Measurements from ENCODE around the gene SLC5A1.
"Not testable (repeated sequence)": the region's sequence is repeated elsewhere in the genome, so short reads cannot be mapped to it uniquely, and the experiment has no call there.

SLC5A1 gene

DNA sequence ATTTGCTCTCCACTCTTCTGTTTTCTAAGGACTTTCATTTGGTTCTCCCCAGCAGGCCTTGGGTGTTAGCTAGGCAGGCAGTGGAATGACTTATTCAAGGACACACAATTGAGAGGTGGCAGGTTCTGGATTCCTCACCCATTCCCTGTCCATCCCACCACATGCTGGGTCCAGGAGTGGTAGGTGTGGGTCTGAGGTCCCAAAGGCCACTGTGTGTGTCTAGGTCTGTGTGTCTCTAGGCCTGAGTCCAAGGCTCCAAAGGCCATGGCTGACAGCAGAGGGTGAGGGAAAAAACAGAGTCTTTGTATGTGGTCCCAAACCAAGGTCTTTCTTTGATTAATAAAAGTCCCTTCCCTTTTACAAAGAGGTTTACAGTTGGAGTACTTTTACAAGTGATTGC, 40.8 kb downstream of the SLC5A1 start:
- no peak for DNase-seq (ENCODE audit: low read depth in 2 of 2)

DNA sequence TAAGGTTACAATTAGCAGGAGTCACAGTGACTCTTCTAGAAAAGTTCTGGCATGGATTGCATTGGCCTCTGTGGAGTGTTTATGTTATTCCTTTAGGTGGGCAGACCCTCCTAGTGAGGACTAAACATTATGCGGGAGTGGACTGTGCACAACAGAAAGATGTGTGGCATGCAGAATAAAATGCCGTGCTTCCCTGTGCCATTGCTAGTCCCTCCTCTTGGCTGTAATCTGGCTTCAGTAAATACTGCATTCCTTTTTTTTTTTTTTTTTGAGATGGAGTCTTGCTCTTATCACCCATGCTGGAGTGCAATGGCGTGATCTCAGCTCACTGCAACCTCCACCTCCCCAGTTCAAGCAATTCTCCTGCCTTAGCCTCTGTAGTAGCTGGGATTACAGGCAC, 45.0 kb downstream of the SLC5A1 start:
- no peak for DNase-seq (ENCODE audit: low read depth in 2 of 2)

DNA sequence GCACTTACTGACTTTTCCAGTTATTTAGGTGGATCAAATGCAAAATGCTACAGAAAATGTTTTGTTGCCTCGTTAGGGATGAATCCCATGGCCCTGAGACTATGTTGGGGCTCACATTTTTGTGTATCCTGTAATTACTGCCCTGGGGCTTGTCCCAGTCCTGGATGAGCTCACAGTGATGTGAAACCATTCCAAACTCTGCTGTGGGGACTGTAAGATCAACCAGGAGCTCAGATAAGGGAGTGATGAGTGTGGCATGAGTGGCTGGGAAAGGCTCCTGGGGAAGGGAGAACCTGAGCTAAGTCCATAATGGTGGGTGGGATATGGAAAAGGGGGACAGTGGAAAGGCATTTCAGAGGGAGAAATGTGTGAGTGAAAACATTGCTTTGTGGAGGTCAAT, 54.0 kb downstream of the SLC5A1 start:
- no peak for DNase-seq (ENCODE audit: low read depth in 2 of 2)

DNA sequence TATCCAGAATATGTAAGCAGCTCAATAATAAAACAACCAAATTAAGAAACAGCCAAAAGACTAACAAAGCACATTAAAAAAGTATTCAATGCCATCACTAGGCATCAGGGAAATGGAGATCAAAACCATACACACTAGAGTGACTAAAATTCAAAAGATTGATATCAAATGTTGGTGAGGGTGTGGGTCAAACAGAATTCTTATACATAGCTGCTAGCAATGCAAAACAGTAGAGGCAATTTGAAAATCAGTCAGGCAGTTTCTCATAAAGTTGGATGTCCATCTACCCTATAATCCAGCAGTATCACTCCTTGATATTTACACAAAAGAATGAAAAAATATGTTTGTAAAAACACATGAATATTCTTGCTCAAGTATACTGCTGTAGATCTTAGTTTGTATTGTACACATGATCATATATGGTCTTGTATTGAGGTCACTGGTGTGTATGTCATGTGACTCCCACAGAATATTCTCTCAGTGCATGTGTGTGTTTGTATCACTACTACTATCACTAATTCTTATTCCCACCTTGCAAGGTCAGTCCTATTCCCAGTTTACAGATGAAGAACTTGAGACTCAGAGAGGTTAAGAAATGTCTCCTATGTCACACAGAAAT, 54.9 kb downstream of the SLC5A1 start:
- no peak for DNase-seq (ENCODE audit: low read depth in 2 of 2)

DNA sequence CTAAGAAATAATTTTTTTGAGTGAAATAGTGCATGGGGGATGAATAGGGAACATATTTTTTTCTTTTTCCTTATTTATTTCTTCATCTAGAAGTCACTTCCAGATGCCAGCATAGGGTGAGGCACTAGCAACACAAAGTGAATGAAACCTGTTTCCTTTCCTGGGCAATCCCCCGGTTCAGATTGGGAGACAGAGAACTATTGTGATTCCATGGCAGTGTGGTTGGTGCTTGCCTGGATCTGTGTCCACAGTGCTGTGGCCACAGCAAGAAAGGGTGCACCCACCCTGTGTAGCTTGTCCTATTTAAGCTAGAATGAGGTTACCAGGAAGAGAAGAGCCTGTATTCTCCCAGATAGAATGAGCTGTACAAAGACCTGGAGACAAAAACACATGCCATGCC, 57.6 kb downstream of the SLC5A1 start:
- no peak for DNase-seq (ENCODE audit: low read depth in 2 of 2)

DNA sequence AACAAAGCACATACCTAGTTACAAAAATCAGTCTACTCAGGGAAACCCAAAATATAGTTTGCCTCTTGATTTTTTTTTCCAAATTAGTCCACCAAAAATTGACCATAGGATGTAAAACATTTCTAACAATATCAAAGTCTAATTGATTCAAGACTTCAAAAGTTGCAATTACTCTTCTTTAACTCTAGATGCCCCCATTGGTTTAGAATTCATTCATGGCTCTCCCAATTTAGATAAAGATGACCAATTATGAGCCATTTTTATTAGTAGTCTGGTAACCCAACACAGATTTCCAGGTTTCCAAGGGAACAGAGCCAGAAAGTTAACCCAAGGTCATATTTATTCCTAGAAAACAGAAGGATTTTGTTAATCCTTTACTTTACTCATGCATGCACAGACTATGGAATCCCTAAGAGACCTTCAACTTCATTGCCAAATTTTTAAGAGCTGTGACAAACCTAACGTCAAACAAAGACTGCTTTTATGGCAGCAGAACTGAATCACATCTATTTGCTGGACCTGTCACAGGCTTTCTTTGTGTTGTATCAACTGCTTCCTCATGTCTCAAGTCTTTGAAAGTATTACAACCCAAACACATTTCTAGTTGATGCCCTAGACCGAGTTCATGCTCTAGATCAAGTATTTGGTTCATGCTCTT, 60.7 kb downstream of the SLC5A1 start:
- DNase-seq (ENCODE audit: low read depth in 2 of 2) = no peak

DNA sequence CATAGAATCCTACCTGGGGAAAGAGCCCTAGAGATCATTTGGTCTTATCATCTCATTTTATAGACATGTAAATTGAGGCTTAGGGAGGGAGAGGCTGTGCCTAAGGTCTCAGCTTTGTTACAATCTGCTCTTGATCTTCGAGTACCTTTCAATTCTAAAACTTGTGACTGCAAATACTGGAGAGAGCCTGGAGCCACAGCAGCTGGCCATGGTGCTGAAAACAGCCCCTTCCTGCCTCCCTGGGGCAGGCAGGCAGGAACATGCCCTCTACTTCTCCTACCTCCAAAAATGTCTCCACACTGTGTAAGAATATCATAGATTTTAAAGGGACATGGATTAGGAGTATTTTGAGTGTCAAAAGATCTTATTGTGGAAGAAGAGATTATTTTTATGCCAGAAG, 63.9 kb downstream of the SLC5A1 start:
- DNase-seq (ENCODE audit: low read depth in 2 of 2) = no peak

DNA sequence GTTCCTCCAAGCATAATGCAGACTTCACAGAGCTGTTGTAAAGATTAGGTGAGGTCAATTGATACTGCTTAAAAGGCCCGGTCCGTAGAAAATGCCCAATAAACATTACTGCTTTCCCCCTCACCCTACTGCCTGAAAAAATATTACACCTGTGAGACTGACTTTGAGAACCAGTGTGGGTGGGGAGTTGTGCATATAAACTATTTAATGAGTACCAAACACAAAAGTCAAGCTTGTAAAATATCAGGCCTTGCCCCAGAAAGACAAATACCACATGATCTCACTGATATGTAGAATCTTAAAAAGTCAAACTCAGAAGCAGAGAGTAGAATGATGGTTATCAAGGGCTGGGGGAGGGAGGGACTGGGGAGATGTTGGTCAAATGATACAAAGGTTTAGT, 69.3 kb downstream of the SLC5A1 start:
- DNase-seq (ENCODE audit: low read depth in 2 of 2) = no peak

DNA sequence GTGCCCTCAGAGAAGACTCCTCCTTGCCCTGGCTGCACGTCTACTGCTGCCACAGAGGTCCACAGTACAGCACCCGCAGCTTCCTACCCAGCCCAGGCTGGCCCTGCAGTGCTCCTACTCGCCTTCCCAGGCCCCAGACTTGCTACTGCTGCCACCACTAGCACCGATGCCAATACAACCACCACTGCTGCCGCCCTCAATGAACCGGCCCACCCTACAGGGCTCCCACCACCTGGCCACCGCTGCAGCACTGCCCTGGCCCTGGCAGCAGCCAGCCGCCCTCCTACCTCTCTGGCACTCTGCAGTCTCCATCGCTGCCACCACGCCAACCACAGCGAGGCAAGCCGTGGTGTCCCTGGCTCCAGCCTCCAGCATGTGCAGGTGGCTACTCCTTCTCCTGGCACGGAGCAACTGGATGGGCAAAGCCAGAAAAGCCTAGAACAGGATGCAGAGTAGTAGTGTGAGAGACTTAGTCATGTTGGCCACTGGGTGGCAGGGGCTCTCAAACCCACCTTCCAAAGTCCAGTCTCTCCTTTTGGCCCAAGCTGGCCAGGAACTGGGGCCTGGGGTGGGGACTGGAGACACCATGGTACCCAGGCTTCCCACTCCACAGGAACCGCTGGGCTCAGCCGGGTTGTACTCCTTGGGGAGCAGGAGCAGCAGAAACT, 76.6 kb downstream of the SLC5A1 start:
- no peak for DNase-seq (ENCODE audit: low read depth in 2 of 2)

DNA sequence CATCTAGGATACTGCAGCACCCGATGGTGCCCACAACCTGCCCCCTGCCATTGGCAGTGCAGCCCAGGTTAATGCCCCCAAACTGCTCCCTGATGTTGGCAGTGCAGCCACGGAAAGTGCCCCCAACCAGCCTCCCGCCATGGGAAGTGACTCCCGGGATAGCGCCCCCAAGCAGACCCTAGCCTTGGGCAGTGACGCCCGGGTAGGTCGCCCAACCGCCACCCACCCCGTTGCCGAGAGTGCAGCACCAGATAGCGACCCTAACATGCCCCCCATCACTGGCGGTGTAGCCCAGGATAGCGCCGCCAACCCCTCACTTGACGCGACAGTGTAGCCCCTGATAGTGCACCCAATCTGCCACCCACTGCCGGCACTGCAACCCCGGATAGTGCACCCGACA, 77.5 kb downstream of the SLC5A1 start:
- no peak for DNase-seq (ENCODE audit: low read depth in 2 of 2)

DNA sequence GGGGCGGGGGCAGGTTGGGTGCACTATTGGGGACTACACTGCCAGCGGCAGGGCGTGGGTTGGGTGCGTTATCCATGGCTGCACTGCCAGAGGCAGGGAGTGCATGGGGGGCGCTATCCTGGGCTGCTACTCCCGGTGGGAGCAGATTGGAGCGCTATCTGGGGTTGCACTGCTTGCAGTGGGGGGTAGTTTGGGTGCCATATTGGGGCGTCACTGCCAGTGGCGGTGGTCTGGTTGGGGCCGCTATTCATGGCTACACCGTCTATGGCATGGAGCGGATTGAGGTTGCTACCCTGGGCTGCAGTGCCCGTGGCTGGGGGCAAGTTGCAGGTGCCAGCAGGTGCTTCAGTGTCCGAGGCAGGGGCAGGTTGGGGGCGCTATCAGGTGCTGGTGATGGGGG, 79.8 kb downstream of the SLC5A1 start:
- DNase-seq (ENCODE audit: low read depth in 2 of 2) = no peak

DNA sequence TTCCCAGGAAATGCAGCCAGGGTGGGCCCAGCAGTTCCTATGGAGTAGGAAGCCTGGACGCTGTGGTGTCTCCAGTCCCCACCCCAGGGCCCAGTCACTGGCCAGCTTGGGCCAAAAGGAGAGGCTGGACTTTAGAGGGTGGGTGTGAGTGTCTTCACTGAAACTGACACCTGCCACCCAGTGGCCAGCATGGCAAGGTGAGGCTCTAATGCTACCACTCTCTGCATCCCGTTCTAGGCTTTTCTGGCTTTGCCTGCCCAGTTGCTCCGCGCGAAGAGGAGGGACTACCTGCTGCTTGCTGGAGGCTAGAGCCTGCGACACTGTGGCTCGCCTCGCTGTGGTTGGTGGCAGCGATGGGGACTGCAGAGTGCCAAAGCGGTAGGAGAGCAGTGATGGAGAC, 80.6 kb downstream of the SLC5A1 start:
- no peak for DNase-seq (ENCODE audit: low read depth in 2 of 2)

DNA sequence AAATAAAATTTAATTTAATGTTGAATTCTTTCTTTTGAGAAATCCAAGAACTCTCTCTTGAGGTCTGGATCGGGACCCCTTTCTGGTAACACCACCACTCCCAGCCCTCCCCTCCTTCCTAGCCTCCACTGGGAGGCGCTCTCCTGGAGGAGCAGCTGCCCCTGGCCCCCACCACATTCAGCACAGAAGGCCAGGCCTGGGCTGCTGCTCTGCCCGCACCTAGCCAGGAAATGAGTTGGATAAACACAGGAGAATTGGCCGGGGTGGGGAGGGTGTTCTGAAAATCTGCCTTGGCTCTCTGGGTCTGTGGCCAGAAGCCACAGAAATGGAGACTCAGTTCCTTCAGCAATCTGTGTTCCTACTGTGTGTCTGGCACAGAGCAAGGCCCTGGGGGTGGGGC, 84.8 kb downstream of the SLC5A1 start:
- DNase-seq (ENCODE audit: low read depth in 2 of 2) = no peak

DNA sequence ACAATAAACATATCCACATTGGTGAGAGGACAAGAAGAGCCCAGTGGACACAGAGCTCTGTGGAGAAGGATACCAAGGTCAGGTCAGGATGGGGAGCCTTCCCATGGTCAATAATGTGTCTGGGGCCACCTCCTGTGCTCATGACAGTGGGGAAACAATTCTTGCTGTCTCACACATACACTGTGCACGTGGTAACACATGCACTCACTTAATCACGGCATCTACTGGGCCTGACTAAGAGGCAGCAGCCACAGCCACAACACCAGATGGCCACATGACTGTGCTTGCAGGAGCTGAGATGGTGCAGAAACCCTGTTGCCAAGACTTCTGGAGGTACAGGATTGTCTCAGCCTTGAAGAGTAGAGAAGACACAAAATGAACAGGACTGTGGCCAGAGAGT, 87.4 kb downstream of the SLC5A1 start:
- no peak for DNase-seq (ENCODE audit: low read depth in 2 of 2)

DNA sequence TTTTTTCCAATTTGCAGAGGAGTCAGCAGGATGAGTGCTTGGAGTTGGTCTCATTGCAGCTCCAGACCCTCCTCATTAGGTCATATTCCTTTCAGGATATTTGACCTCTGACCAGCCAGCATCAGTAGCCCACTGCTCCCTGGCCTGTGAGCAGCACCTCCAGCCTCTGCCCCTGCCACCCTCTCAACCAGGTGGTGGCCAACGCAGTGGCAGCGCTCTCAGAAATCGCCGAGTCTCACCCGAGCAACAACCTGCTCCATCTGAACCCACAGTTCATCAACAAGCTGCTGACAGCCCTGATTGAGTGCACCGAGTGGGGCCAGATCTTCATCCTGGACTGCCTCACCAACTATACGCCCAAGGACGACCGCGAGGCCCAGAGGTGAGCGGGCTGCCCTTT, 89.1 kb downstream of the SLC5A1 start:
- DNase-seq (ENCODE audit: low read depth in 2 of 2) = no peak

DNA sequence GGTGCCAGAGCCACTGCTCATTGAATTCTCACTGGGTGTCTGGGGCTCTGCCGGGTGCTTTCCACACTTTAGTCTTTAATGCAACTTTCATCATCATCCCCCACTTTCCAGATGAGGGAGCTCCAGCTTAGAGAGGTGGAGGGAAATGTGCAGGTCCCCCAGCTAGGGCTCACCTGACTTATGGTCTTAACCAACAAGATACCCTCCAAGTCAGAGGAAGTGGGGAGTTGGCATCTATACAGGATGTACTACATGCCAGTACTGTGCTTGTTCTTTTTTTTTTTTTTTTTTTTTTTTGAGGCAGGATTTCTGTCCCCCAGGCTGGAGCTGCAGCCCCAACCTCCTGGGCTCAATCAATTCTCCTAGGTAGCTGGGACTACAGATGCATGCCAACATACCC, 89.7 kb downstream of the SLC5A1 start:
- no peak for DNase-seq (ENCODE audit: low read depth in 2 of 2)

DNA sequence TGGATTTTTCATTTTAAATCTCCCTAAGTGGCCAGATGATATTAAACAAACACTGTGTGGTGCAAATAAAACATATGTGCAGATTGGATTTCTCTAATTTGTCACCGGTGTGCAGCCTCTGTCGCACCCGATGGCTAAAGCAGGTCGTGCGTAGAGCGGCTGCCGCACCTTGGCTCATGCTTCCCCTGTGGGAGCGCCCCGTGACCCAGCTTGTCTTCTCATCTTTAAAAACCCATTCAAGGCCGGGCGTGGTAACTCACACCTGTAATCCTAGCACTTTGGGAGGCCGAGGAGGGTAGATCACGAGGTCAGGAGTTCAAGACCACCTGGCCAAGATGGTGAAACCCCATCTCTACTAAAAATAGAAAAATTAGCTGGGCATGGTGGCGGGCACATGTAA, 91.7 kb downstream of the SLC5A1 start:
- DNase-seq (ENCODE audit: low read depth in 2 of 2) = not testable (repeated sequence)

DNA sequence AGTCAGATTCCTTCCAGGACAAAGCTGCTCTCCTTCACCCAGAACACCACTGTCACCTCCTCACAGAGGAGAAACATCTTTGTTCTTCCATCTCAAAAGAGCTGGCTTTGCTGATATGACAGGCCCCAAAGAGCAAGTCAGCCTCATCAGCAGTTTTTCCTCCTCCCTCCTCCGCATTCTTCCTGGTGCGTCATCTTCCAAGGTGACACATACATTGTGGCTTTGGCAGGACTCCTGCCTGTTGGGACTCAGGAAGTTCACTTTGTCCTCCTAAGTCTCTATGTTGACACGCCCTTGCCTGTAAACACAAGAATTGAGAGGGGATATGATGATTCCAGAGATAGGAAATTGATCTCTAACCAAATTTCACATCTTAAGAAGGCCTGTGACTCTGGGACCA, 92.9 kb downstream of the SLC5A1 start:
- not testable (repeated sequence) for DNase-seq (ENCODE audit: low read depth in 2 of 2)

DNA sequence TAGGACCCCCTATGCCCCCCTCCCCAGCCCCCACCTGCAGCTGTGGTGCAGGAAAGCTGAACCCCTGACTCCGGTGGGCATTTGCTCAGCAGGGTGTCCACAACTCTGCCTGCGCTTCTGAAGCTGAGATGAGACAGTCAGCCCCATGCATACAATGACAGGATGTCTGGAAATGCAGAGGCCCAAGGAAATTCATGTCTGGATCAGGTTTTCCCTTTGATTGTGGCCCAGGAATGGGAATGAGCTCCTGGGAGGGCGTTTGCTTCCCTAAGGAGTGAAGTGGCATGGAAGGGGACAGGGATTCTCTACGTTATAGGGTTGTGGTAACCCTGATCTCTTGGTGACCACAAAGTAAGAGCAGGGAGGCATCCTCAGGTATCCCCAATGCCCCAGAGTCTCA, 93.8 kb downstream of the SLC5A1 start:
- DNase-seq (ENCODE audit: low read depth in 2 of 2) = not testable (repeated sequence)

DNA sequence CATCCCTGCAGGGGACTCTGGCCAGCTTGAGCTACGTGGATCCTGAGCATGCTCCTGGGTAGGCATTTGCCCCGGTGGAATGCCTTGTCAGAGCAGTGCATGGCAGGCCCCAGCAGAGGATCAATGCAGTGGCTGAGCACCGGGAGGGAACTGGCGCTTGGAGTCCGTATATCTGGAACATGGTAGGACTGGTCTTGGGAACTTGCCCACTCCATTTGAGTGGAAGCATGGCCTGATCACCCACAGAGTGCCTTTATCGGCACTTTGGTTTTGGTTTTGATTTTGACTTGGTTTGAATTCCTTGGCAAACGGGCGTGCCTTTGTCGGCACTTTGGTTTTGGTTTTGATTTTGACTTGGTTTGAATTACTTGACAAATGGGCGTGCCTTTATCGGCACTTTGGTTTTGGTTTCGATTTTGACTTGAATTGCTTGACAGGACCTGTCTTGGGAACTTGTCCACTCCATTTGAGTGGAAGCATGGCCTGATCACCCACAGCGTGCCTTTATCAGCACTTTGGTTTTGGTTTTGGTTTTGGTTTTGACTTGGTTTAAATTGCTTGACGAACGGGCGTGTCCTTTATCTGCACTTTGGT, 94.8 kb downstream of the SLC5A1 start:
- DNase-seq (ENCODE audit: low read depth in 2 of 2) = peak; percentile 21 to 63

DNA sequence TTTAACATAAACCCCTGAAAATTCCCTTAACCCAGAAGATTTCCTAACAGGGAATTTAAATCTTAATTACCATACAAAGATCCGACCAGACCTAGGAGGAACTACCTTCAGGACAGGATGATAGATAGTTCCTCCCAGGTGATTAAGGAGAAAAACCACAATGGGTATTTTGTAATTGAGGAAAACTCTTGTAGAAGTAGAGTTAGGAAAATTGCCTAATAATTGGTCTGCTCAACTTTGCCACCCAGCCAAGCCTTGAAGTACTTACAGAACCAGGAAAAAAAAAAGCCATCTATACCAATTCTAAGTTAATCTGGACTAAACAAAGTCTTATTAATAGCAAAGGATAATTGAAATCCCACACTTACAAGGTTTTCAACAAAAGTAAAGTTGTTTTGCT, 95.5 kb downstream of the SLC5A1 start:
- not testable (repeated sequence) for DNase-seq (ENCODE audit: low read depth in 2 of 2)

DNA sequence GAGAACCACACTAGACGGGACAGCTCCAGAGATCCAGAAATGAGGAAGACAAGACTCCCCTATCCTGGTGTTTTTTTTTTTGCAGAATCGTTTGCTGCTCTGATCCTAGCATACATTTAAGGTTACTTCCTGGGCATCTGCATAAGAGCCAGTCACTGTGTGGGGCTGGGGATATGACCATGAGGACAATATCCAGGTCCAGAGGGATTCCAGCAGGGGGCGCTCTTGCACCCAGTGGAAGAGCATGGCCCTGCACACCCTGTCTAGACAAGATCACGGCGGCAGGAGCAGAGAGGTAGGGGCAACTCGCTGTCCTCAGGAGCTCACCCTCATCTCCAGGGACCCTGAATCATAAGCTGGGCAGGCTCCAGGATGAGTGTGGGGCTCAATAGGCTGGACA, 97.6 kb downstream of the SLC5A1 start:
- not testable (repeated sequence) for DNase-seq (ENCODE audit: low read depth in 2 of 2)

DNA sequence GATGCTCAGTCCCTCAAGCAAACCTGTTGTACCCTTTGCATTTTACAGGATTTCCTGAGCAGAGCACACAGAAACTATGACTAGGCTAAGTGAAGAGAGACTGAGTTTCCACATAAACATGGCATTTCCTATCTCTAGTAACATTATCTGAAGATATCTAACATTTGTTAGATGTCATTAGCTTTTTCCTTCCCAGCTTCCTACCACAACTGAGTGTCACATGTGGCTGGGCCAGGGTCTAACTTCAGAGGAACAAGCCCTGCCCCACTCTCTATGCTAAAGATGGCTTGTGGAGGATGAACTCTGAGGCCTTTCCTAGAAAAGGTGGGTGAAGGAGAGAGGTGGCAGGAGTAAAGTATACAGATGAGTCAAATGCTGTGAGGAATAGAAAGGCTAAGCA, 99.5 kb downstream of the SLC5A1 start:
- peak in 1 of 2 donors; percentile 30 for DNase-seq (ENCODE audit: low read depth in 2 of 2)

Measured in stimulated activated CD8-positive, alpha-beta memory T cell treated with anti-CD3 and anti-CD28 coated beads, Interleukin-15, amount 100 ng/mL, for 4 hours (primary cell).